ENCODE measurements around the gene USP10.

USP10 gene

GRCh38 chr16:84794626-84795025 lies 94.8 kb downstream of the USP10 start:
- H3K4me2 ChIP-seq (ENCODE audit: low read depth, low read length, poor library complexity, severe bottlenecking), result no peak overlapping the region
- no peaks in the 10 kb centered on the region for H3F3A ChIP-seq (ENCODE audit: low read depth)

GRCh38 chr16:84795329-84796053 lies 95.7 kb downstream of the USP10 start:
- H3K9ac ChIP-seq (ENCODE audit: low read depth, low read length, poor library complexity, severe bottlenecking), result no peak overlapping the region
- no peak overlapping the region for H3K4me3 ChIP-seq (ENCODE audit: low read length, poor library complexity, severe bottlenecking)
- no peaks in the 10 kb centered on the region for H3K79me2 ChIP-seq (ENCODE audit: insufficient read depth, low read length)
- no peaks in the 10 kb centered on the region for H3K4me1 ChIP-seq (ENCODE audit: insufficient read depth, low read length, poor library complexity, severe bottlenecking)
- no peak for TF ChIP-seq CTCF (conservative IDR thresholded peaks at IDR 0.05; ENCODE audit: low read length)
- no peak for TF ChIP-seq EZH2phosphoT487 (IDR thresholded peaks at IDR 0.05; ENCODE audit: borderline replicate concordance)
- H3K9me2 ChIP-seq (replicated peaks; ENCODE audit: low read depth, low read length), result no peaks in the 10 kb centered on the region
- no peaks in the 10 kb centered on the region for H3K9me3 ChIP-seq (ENCODE audit: insufficient read depth, low read depth, low read length)
- H4K20me1 ChIP-seq (ENCODE audit: insufficient read depth, low read length, poor library complexity, severe bottlenecking), result no peaks in the 10 kb centered on the region
- no peaks in the 10 kb centered on the region for H3F3A ChIP-seq (ENCODE audit: low read depth)
- H2AFZ ChIP-seq (ENCODE audit: low read length), result no peak overlapping the region
- H3K4me2 ChIP-seq (ENCODE audit: low read depth, low read length, poor library complexity, severe bottlenecking), result no peak overlapping the region
- no peaks in the 10 kb centered on the region for H3K27me3 ChIP-seq (ENCODE audit: insufficient read depth, low read length, poor library complexity, severe bottlenecking)
- H3K36me3 ChIP-seq (ENCODE audit: insufficient read depth, low read length), result no peaks in the 10 kb centered on the region

More at GRCh38 chr16:84794626-84795025, 94.8 kb downstream of the USP10 start:
- Histone ChIP-seq H3K9me2 (replicated peaks; ENCODE audit: low read depth, low read length) (no peaks in the 10 kb centered on the region), H2AFZ (ENCODE audit: low read length) (no peak overlapping the region), H3K9ac (ENCODE audit: low read depth, low read length, poor library complexity, severe bottlenecking) (no peak overlapping the region), H3K4me1 (ENCODE audit: insufficient read depth, low read length, poor library complexity, severe bottlenecking) (no peaks in the 10 kb centered on the region), H3K27me3 (ENCODE audit: insufficient read depth, low read length, poor library complexity, severe bottlenecking) (no peaks in the 10 kb centered on the region), H3K4me3 (ENCODE audit: low read length, poor library complexity, severe bottlenecking) (no peak overlapping the region), H3K36me3 (ENCODE audit: insufficient read depth, low read length) (no peaks in the 10 kb centered on the region), H3K79me2 (ENCODE audit: insufficient read depth, low read length) (no peaks in the 10 kb centered on the region), H3K9me3 (ENCODE audit: insufficient read depth, low read depth, low read length) (no peaks in the 10 kb centered on the region), H4K20me1 (ENCODE audit: insufficient read depth, low read length, poor library complexity, severe bottlenecking) (no peaks in the 10 kb centered on the region)
- no peak for TF ChIP-seq CTCF (conservative IDR thresholded peaks at IDR 0.05; ENCODE audit: low read length)
- TF ChIP-seq EZH2phosphoT487 (IDR thresholded peaks at IDR 0.05; ENCODE audit: borderline replicate concordance), result no peak

GRCh38 chr16:84800158-84800978 lies 100.6 kb downstream of the USP10 start:
- no peak overlapping the region for H3K9ac ChIP-seq (ENCODE audit: low read depth, low read length, poor library complexity, severe bottlenecking)
- no peaks in the 10 kb centered on the region for H3K9me3 ChIP-seq (ENCODE audit: insufficient read depth, low read depth, low read length)
- TF ChIP-seq CTCF (conservative IDR thresholded peaks at IDR 0.05; ENCODE audit: low read length), result no peak
- H3K9me2 ChIP-seq (replicated peaks; ENCODE audit: low read depth, low read length), result no peaks in the 10 kb centered on the region
- no peak overlapping the region for H3K4me3 ChIP-seq (ENCODE audit: low read length, poor library complexity, severe bottlenecking)
- H2AFZ ChIP-seq (ENCODE audit: low read length), result no peak overlapping the region
- no peaks in the 10 kb centered on the region for H4K20me1 ChIP-seq (ENCODE audit: insufficient read depth, low read length, poor library complexity, severe bottlenecking)
- H3K36me3 ChIP-seq (ENCODE audit: insufficient read depth, low read length), result no peaks in the 10 kb centered on the region
- no peaks in the 10 kb centered on the region for H3K79me2 ChIP-seq (ENCODE audit: insufficient read depth, low read length)
- no peaks in the 10 kb centered on the region for H3K4me1 ChIP-seq (ENCODE audit: insufficient read depth, low read length, poor library complexity, severe bottlenecking)
- H3K4me2 ChIP-seq (ENCODE audit: low read depth, low read length, poor library complexity, severe bottlenecking), result no peak overlapping the region
- no peaks in the 10 kb centered on the region for H3F3A ChIP-seq (ENCODE audit: low read depth)
- no peaks in the 10 kb centered on the region for H3K27me3 ChIP-seq (ENCODE audit: insufficient read depth, low read length, poor library complexity, severe bottlenecking)

All from Loucy (cell line).